ENCODE results near the gene BTBD2.
"Not testable (repeated sequence)": the region's sequence is repeated elsewhere in the genome, so short reads cannot be mapped to it uniquely, and the experiment has no call there.

BTBD2 gene

DNA sequence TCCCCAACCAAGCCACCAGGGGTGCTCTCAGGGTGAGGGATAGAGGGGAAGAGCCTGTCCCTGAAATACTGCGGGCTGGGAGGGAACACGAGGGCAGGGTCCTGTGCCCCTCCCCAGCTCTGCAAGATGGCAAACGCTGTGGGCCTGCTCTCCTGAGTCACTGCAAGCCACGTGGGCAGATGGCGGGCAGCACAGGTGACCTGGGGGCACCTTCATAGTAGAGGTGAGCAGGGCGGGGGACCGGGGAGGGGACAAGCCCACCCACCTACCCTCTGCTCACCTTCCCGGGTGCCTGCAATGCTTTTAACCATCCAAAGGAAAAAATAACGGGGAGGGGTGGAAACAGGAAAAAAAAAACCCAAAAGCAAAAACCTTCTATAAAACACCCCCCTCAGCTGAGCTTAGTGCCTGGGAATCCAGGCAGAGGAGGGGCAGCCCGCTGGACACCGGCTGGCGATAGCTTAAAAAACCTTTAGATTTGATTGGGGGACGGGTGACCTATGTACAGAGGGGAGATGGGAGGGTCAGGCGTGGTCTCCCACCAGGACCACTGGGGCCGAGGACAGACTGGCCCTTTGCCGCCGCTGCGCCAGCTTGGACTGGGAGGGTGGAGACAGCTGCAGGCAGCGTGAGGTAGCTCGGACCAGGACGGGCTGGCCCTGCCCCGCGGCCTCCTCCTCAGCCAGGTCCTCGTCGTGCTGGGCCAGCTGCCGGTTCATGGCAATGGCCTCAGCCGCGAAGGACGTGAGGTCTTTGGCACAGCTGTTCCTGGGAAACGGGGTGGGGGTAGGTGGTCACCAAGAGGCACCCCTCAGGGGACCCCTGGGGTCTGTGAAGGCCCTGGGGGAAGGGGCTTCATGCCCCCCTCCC is 23.8 kb upstream of the BTBD2 start:
- Histone ChIP-seq H3K27me3 (replicated peaks; ENCODE audit: control insufficient read depth, insufficient read depth, low read length, poor library complexity, severe bottlenecking) (no peaks in the 10 kb centered on the region), H3K4me3 (ENCODE audit: insufficient read depth, low read depth, low read length, poor library complexity, severe bottlenecking) (no peak overlapping the region), H3K27ac (ENCODE audit: insufficient read depth, low read length, poor library complexity, severe bottlenecking) (peak overlapping the region; percentile 95), H3K36me3 (ENCODE audit: control insufficient read depth, insufficient read depth, low read length) (peaks cover 43% of the 10 kb centered on the region), H3K9me3 (ENCODE audit: control insufficient read depth, low read length) (no peaks in the 10 kb centered on the region), H3K4me1 (ENCODE audit: control insufficient read depth, insufficient read depth, low read length, poor library complexity, severe bottlenecking) (peaks cover 36% of the 10 kb centered on the region)
- no peak for DNase-seq

GRCh38 chr19:2038284-2039088 is 23.0 kb upstream of the BTBD2 start:
- H3K9me3 ChIP-seq (ENCODE audit: control insufficient read depth, low read length), result no peaks in the 10 kb centered on the region
- H3K4me1 ChIP-seq (ENCODE audit: control insufficient read depth, insufficient read depth, low read length, poor library complexity, severe bottlenecking), result peaks cover 37% of the 10 kb centered on the region
- H3K27ac ChIP-seq (ENCODE audit: insufficient read depth, low read length, poor library complexity, severe bottlenecking), result peak overlapping the region; percentile 30
- H3K36me3 ChIP-seq (ENCODE audit: control insufficient read depth, insufficient read depth, low read length), result peaks cover 38% of the 10 kb centered on the region
- H3K27me3 ChIP-seq (replicated peaks; ENCODE audit: control insufficient read depth, insufficient read depth, low read length, poor library complexity, severe bottlenecking), result no peaks in the 10 kb centered on the region
- no peak overlapping the region for H3K4me3 ChIP-seq (ENCODE audit: insufficient read depth, low read depth, low read length, poor library complexity, severe bottlenecking)
- no peak for DNase-seq

DNA sequence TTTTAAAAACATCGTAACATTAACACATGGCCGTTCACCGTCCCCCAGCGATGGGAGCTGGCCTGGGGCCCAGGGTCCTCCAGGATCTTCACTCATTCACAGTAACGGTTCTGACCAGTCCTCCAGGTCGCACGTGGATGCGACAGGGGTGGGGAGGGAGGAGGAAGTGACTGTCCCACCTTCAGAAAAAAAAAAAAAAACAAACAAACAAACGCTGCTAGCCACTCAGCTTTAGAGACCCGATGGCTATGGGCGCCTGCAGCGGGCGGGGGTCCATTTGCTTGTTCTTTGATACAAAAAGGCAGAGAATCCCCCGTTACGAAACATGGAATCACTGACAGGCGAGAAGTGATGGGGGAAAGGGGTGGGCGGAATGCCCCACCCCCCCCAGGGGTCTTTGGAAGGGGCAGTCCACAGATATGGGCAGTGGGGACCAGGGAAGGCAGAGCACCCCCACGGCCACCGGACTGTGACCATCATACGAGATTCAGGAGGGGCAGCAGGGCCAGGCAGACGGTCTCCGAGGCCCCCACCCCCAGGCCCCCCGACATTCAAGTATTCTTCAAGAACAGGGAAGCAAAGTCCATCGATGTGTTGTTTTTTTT is 22.2 kb upstream of the BTBD2 start:
- Histone ChIP-seq H3K27ac (ENCODE audit: insufficient read depth, low read length, poor library complexity, severe bottlenecking) (no peak overlapping the region), H3K9me3 (ENCODE audit: control insufficient read depth, low read length) (no peaks in the 10 kb centered on the region), H3K36me3 (ENCODE audit: control insufficient read depth, insufficient read depth, low read length) (peaks cover 38% of the 10 kb centered on the region), H3K27me3 (replicated peaks; ENCODE audit: control insufficient read depth, insufficient read depth, low read length, poor library complexity, severe bottlenecking) (no peaks in the 10 kb centered on the region), H3K4me3 (ENCODE audit: insufficient read depth, low read depth, low read length, poor library complexity, severe bottlenecking) (no peak overlapping the region), H3K4me1 (ENCODE audit: control insufficient read depth, insufficient read depth, low read length, poor library complexity, severe bottlenecking) (peaks cover 37% of the 10 kb centered on the region)
- DNase-seq, result no peak

- no peak overlapping the region for H3K4me3 ChIP-seq (ENCODE audit: insufficient read depth, low read depth, low read length, poor library complexity, severe bottlenecking)
- H3K27ac ChIP-seq (ENCODE audit: insufficient read depth, low read length, poor library complexity, severe bottlenecking), result no peak overlapping the region
- peaks cover 38% of the 10 kb centered on the region for H3K4me1 ChIP-seq (ENCODE audit: control insufficient read depth, insufficient read depth, low read length, poor library complexity, severe bottlenecking)
- H3K27me3 ChIP-seq (replicated peaks; ENCODE audit: control insufficient read depth, insufficient read depth, low read length, poor library complexity, severe bottlenecking), result no peaks in the 10 kb centered on the region
- no peak for DNase-seq
- H3K36me3 ChIP-seq (ENCODE audit: control insufficient read depth, insufficient read depth, low read length), result peaks cover 37% of the 10 kb centered on the region
- no peaks in the 10 kb centered on the region for H3K9me3 ChIP-seq (ENCODE audit: control insufficient read depth, low read length)
Measured at GRCh38 chr19:2036424-2036823, 20.9 kb upstream of the BTBD2 start.

DNA sequence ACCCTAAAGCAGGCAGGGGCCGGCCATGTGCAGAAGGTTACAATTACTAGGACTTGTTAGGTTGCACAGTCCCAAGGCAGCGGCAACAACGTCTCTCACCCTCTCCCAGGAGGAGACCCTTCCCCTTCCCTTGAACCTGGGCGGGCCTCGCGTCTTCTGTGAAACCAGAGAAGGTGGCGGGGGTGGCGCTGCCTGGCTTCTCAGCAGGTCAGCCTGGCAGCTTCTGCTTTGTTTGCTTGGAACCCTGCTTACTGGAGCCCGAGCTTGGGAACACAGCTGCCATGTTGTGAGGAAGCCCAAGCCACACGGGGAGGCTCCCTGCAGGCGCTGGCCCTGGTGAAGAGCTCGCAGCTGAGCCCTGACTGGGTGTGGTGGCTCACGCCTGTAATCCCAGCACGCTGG is 20.1 kb upstream of the BTBD2 start:
- H3K4me1 ChIP-seq (ENCODE audit: control insufficient read depth, insufficient read depth, low read length, poor library complexity, severe bottlenecking), result peaks cover 30% of the 10 kb centered on the region
- no peaks in the 10 kb centered on the region for H3K9me3 ChIP-seq (ENCODE audit: control insufficient read depth, low read length)
- H3K27me3 ChIP-seq (replicated peaks; ENCODE audit: control insufficient read depth, insufficient read depth, low read length, poor library complexity, severe bottlenecking), result no peaks in the 10 kb centered on the region
- peaks cover 30% of the 10 kb centered on the region for H3K36me3 ChIP-seq (ENCODE audit: control insufficient read depth, insufficient read depth, low read length)
- no peak overlapping the region for H3K27ac ChIP-seq (ENCODE audit: insufficient read depth, low read length, poor library complexity, severe bottlenecking)
- H3K4me3 ChIP-seq (ENCODE audit: insufficient read depth, low read depth, low read length, poor library complexity, severe bottlenecking), result no peak overlapping the region
- DNase-seq, result no peak

DNA sequence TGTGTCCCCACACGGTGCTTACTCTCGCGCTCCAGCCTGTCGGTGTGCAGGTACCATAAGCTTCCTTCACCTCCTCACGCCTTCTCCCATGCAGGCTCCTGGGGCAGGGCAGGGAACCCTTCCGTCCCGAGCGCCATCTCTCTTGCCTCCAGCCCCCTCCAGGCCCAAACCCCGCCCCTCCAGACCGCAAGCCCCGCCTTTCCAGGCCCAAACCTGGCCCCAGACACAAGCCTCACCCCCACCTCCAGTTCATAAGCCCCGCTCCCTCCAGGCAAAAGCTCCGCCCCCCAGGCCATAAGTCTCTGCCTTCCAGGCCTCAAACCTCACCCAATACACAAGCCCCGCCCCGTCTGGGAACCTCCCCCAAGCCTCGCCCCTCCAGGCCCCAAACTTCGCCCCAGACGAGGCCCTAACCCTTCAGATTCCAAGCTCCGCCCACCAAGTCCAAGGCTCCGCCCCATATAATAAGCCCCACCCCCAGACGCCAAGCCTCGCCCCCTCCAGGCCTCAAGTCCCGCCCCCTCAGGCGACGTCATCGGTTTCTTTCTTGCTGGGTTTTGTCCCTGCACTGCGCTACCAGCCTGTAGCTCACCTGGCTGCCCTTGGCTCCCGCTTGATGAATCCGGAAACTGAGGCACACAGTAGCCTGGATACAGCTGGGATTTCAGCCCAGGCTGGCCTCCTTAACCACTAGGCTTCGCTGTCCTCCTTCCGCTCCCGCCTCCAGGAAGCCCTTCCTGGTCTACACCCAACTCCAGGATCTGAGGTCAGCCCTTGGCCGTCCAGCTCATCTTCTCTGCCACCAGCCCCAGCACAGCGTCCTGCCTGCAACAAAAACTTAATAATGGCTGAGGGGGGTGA is 19.4 kb upstream of the BTBD2 start:
- Histone ChIP-seq H3K36me3 (ENCODE audit: control insufficient read depth, insufficient read depth, low read length) (peaks cover 24% of the 10 kb centered on the region), H3K27ac (ENCODE audit: insufficient read depth, low read length, poor library complexity, severe bottlenecking) (no peak overlapping the region), H3K9me3 (ENCODE audit: control insufficient read depth, low read length) (no peaks in the 10 kb centered on the region), H3K4me1 (ENCODE audit: control insufficient read depth, insufficient read depth, low read length, poor library complexity, severe bottlenecking) (peaks cover 29% of the 10 kb centered on the region), H3K4me3 (ENCODE audit: insufficient read depth, low read depth, low read length, poor library complexity, severe bottlenecking) (no peak overlapping the region), H3K27me3 (replicated peaks; ENCODE audit: control insufficient read depth, insufficient read depth, low read length, poor library complexity, severe bottlenecking) (no peaks in the 10 kb centered on the region)
- peak; percentile 58 to 68 (median 64) for DNase-seq

DNA sequence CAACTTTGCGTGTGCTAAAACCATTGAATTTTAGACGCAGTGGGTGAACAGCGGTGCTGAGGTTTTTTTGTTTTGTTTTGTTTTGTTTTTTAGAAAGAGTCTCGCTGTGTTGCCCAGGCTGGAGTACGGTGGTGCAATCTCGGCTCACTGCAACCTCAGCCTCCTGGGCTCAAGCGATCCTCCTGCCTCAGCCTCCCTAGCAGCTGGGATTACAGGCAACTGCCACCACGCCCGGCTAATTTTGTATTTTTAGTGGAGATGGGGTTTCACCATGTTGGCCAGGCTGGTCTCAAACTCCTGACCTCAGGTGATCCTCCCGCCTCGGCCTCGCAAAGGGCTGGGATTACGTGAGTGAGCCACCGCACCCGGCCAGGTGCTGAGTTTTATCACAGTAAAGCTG is 18.7 kb upstream of the BTBD2 start:
- Histone ChIP-seq H3K4me1 (ENCODE audit: control insufficient read depth, insufficient read depth, low read length, poor library complexity, severe bottlenecking) (peaks cover 29% of the 10 kb centered on the region), H3K36me3 (ENCODE audit: control insufficient read depth, insufficient read depth, low read length) (peaks cover 17% of the 10 kb centered on the region)
- DNase-seq; H3K4me3 ChIP-seq (ENCODE audit: insufficient read depth, low read depth, low read length, poor library complexity, severe bottlenecking); H3K9me3 ChIP-seq (ENCODE audit: control insufficient read depth, low read length); H3K27me3 ChIP-seq (replicated peaks; ENCODE audit: control insufficient read depth, insufficient read depth, low read length, poor library complexity, severe bottlenecking); H3K27ac ChIP-seq (ENCODE audit: insufficient read depth, low read length, poor library complexity, severe bottlenecking): not testable (repeated sequence)

DNA sequence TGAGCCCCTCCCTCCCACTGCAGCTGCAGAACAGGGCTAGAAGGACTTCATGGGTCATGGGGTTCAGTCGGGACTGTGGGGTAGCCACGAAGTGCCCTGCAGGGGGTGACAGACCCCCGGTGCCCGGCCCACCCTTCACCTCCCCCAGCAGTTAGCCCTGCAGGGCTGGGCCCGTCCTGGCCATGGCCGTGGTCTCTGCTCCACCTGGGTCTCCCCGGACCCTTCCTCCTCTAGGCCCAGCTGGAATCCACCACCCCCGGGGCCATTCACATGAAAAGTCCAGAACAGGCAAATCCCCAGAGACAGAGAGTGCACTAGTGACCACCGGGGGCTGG is 18.3 kb upstream of the BTBD2 start:
- no peaks in the 10 kb centered on the region for H3K27me3 ChIP-seq (replicated peaks; ENCODE audit: control insufficient read depth, insufficient read depth, low read length, poor library complexity, severe bottlenecking)
- no peak overlapping the region for H3K4me3 ChIP-seq (ENCODE audit: insufficient read depth, low read depth, low read length, poor library complexity, severe bottlenecking)

GRCh38 chr19:2033115-2033824 is 17.8 kb upstream of the BTBD2 start:
- H3K27me3 ChIP-seq (replicated peaks; ENCODE audit: control insufficient read depth, insufficient read depth, low read length, poor library complexity, severe bottlenecking), result no peaks in the 10 kb centered on the region
- peaks cover 29% of the 10 kb centered on the region for H3K4me1 ChIP-seq (ENCODE audit: control insufficient read depth, insufficient read depth, low read length, poor library complexity, severe bottlenecking)
- H3K27ac ChIP-seq (ENCODE audit: insufficient read depth, low read length, poor library complexity, severe bottlenecking), result no peak overlapping the region
- H3K36me3 ChIP-seq (ENCODE audit: control insufficient read depth, insufficient read depth, low read length), result peaks cover 7% of the 10 kb centered on the region
- H3K4me3 ChIP-seq (ENCODE audit: insufficient read depth, low read depth, low read length, poor library complexity, severe bottlenecking), result no peak overlapping the region
- no peak for DNase-seq
- no peaks in the 10 kb centered on the region for H3K9me3 ChIP-seq (ENCODE audit: control insufficient read depth, low read length)

More for the DNA sequence above, 18.3 kb upstream of the BTBD2 start:
- no peak for DNase-seq
- H3K27ac ChIP-seq (ENCODE audit: insufficient read depth, low read length, poor library complexity, severe bottlenecking), result no peak overlapping the region
- H3K36me3 ChIP-seq (ENCODE audit: control insufficient read depth, insufficient read depth, low read length), result peaks cover 12% of the 10 kb centered on the region
- no peaks in the 10 kb centered on the region for H3K9me3 ChIP-seq (ENCODE audit: control insufficient read depth, low read length)
- H3K4me1 ChIP-seq (ENCODE audit: control insufficient read depth, insufficient read depth, low read length, poor library complexity, severe bottlenecking), result peaks cover 29% of the 10 kb centered on the region

Measured in effector memory CD4-positive, alpha-beta T cell (primary cell).